SU-DHL-6 (cell line): ENCODE results near the gene ASIC3.

Experiments
- H2AFZ ChIP-seq: fragments of 200-600 bp; sonication (generic); 2 replicates; pipeline ENCODE4 v1.6.1; 2014; ENCODE audit warnings: low read depth, mild to moderate bottlenecking, moderate library complexity, mixed read lengths, antibody characterized with exemption, low read length; ENCODE audit not compliant: severe bottlenecking
- H3F3A ChIP-seq: fragments of 200-600 bp; shearing (Covaris generic); 2 replicates; pipeline ENCODE4 v1.6.0; 2016; ENCODE audit warnings: antibody characterized with exemption, mild to moderate bottlenecking; ENCODE audit not compliant: insufficient read depth
- H3K27ac ChIP-seq: fragments of 200-600 bp; sonication (generic); 2 replicates; pipeline ENCODE4 v1.5.1; 2016; ENCODE audit warnings: low read depth, mild to moderate bottlenecking, low read length, moderate library complexity, mixed read lengths
- H3K27me3 ChIP-seq: fragments of 200-600 bp; sonication (generic), shearing (Covaris generic); 2 replicates; pipeline ENCODE4 v1.6.0; 2014; ENCODE audit warnings: mild to moderate bottlenecking, low read length
- H3K36me3 ChIP-seq: fragments of 200-600 bp; sonication (generic); 2 replicates; pipeline ENCODE4 v1.6.1; 2014; ENCODE audit warnings: mild to moderate bottlenecking, low read length, mixed read lengths
- H3K4me2 ChIP-seq: fragments of 300-600, 200-600 bp; shearing (Covaris generic), sonication (generic); 2 replicates; pipeline ENCODE4 v1.6.0; 2014; ENCODE audit warnings: low read length, low read depth, mild to moderate bottlenecking; ENCODE audit not compliant: poor library complexity, severe bottlenecking
- H3K4me3 ChIP-seq: fragments of 200-600 bp; sonication (generic); 2 replicates; pipeline ENCODE4 v1.5.1; 2014; ENCODE audit warnings: antibody characterized with exemption, low read length, mild to moderate bottlenecking, mixed read lengths; ENCODE audit not compliant: insufficient read depth, poor library complexity, severe bottlenecking
- H3K79me2 ChIP-seq: fragments of 200-600 bp; sonication (generic); 2 replicates; pipeline ENCODE4 v1.6.1; 2014; ENCODE audit warnings: mild to moderate bottlenecking, low read length, moderate library complexity; ENCODE audit not compliant: insufficient read depth
- H3K9ac ChIP-seq: fragments of 200-600 bp; sonication (generic); 2 replicates; pipeline ENCODE4 v1.7.0; 2014; ENCODE audit warnings: mild to moderate bottlenecking, low read length
- H3K9me2 ChIP-seq: fragments of 200-600 bp; sonication (generic); replicated peaks from 2 replicates; pipeline ENCODE4 v1.6.1; 2014; ENCODE audit warnings: low read length; ENCODE audit not compliant: insufficient read depth
- H3K9me3 ChIP-seq: fragments of 200-600 bp; sonication (generic); 2 replicates; pipeline ENCODE4 v1.6.1; 2014; ENCODE audit warnings: low read length, mixed read lengths; ENCODE audit not compliant: insufficient read depth
- H4K20me1 ChIP-seq: fragments of 200-600 bp; sonication (generic); 2 replicates; pipeline ENCODE4 v1.6.1; 2014; ENCODE audit warnings: low read depth, mild to moderate bottlenecking, antibody characterized with exemption, low read length, moderate library complexity, mixed read lengths
- EZH2phosphoT487 ChIP-seq: fragments of 200-600 bp; sonication (generic), shearing (Covaris generic); conservative IDR thresholded peaks from 2 replicates; pipeline ENCODE4 v1.6.1; 2018; ENCODE audit warnings: mild to moderate bottlenecking, antibody characterized with exemption, low read length, moderate library complexity, mixed read lengths
- TF ChIP-seq, protein P1 (sequence below): fragments of 200-600 bp; sonication (generic); IDR thresholded peaks from one replicate; pipeline ENCODE4 v1.5.1; 2017; ENCODE audit warnings: antibody characterized with exemption, mild to moderate bottlenecking, low read length, moderate library complexity; ENCODE audit not compliant: insufficient read depth, poor library complexity, severe bottlenecking

ASIC3 gene

DNA sequence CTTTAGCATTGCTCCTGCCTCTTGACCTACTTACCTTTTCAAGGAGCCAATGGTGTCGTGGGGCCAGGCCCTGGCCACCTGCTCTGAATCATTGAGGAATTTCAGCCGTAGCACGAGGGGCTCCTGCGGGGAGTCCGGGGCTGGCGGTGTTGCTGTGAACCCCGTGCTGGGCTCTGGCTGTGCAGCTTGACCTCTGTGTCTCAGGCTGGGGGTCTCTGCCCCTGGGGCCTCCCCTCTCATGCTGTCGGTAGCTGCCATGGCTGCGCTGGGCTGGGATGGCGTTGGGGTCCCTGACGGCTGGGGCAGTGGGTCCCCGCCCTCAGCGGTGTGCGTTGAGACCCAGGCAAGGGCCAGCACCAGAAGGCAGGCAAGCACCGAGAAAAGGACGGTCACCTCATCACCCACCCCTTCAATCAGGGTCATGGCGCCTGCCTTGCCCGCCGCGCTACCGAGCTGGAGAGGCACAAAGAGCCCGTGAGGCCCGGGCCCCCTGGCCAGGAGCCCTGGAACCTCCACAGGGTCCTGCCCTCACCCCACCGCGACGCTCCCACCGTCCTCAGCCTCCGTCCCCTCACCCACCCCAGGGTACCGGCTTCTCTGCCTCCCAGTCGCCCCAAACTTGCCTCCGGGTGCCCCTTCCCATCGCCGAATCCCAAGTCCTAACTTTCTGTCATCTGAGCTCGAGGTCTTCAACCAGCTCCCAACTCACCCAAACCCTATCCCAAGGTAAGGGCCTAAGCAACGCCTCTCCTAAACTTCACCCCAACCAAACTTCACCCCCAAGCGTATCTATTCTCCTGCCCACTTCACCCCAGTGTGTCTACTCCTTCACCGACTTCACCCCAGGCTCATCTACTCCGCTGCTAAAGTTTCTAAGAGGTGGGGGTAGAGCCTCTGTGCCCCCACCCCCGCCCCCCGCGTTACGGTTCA lies 34.1 kb downstream of the ASIC3 start:
- Histone ChIP-seq H3K9ac (peak overlapping the region; percentile 82), H3K79me2 (peaks cover 29% of the 10 kb centered on the region)

GRCh38 chr7:151083071-151083823 lies 34.9 kb downstream of the ASIC3 start, which contains the start of gene TMUB1:
TSS of gene TMUB1 (minus strand) at chr7:151083493. CDS start at chr7:151082563, 930 bp downstream.
- peak within 1 kb of the TSS; percentile 70 for H3K27ac ChIP-seq
- H3K36me3 ChIP-seq = no peaks in the 10 kb centered on the region
- peak within 1 kb of the TSS; percentile 96 for H2AFZ ChIP-seq
- peak within 1 kb of the TSS; percentile 82 for H3K9ac ChIP-seq
- TF ChIP-seq, protein P1, sequence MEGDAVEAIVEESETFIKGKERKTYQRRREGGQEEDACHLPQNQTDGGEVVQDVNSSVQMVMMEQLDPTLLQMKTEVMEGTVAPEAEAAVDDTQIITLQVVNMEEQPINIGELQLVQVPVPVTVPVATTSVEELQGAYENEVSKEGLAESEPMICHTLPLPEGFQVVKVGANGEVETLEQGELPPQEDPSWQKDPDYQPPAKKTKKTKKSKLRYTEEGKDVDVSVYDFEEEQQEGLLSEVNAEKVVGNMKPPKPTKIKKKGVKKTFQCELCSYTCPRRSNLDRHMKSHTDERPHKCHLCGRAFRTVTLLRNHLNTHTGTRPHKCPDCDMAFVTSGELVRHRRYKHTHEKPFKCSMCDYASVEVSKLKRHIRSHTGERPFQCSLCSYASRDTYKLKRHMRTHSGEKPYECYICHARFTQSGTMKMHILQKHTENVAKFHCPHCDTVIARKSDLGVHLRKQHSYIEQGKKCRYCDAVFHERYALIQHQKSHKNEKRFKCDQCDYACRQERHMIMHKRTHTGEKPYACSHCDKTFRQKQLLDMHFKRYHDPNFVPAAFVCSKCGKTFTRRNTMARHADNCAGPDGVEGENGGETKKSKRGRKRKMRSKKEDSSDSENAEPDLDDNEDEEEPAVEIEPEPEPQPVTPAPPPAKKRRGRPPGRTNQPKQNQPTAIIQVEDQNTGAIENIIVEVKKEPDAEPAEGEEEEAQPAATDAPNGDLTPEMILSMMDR = no peak
- no peak for TF ChIP-seq EZH2phosphoT487
- peaks cover 8% of the 10 kb centered on the region; the same call in 1 of the 2 replicates for H3F3A ChIP-seq
- H3K4me2 ChIP-seq = peak within 1 kb of the TSS; percentile 69
- H3K9me3 ChIP-seq = no peaks in the 10 kb centered on the region
- H3K9me2 ChIP-seq = no peaks in the 10 kb centered on the region
- H3K79me2 ChIP-seq = peaks cover 29% of the 10 kb centered on the region
- H3K4me3 ChIP-seq = peak within 1 kb of the TSS; percentile 77
- H3K27me3 ChIP-seq = no peaks in the 10 kb centered on the region
- no peaks in the 10 kb centered on the region for H4K20me1 ChIP-seq

More for the DNA sequence above, 34.1 kb downstream of the ASIC3 start:
- peaks cover 14% of the 10 kb centered on the region; the same call in 1 of the 2 replicates for H3F3A ChIP-seq
- no peaks in the 10 kb centered on the region for H3K27me3 ChIP-seq
- TF ChIP-seq EZH2phosphoT487 = no peak
- TF ChIP-seq, protein P1 = no peak
- H4K20me1 ChIP-seq = no peaks in the 10 kb centered on the region
- peak overlapping the region; percentile 70 for H3K27ac ChIP-seq
- no peaks in the 10 kb centered on the region for H3K9me3 ChIP-seq
- peak overlapping the region; percentile 96 for H2AFZ ChIP-seq
- H3K4me2 ChIP-seq = peak overlapping the region; percentile 69
- peak overlapping the region; percentile 77 for H3K4me3 ChIP-seq
- H3K9me2 ChIP-seq = no peaks in the 10 kb centered on the region
- H3K36me3 ChIP-seq = no peaks in the 10 kb centered on the region

DNA sequence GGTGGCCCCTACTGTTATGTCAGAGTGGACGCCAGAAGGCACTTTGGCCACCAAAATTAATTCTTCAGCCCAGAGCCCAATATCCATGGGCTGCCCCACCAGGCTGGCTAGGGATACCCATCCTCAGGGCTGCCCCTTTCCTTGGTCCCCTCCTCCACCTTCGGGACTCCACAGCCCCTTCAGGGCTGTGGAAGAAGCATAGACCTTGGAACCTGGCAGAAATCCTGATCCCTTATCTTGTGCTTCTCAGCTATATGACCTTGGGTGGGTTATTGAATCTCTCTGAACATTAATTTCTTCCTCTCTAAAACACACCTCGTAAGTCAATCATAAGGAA lies 35.5 kb downstream of the ASIC3 start:
- Histone ChIP-seq H3K9me3 (no peaks in the 10 kb centered on the region), H3K27me3 (no peaks in the 10 kb centered on the region), H3K4me3 (peak overlapping the region; percentile 77), H3K9me2 (no peaks in the 10 kb centered on the region), H3K4me2 (peak overlapping the region; percentile 69), H4K20me1 (no peaks in the 10 kb centered on the region), H3F3A (0 out of 2 replicates have a peak, but pooled peaks cover 5% of the 10 kb centered on the region), H3K36me3 (no peaks in the 10 kb centered on the region), H2AFZ (peak overlapping the region; percentile 96), H3K9ac (peak overlapping the region; percentile 82), H3K27ac (no peak overlapping the region), H3K79me2 (peaks cover 29% of the 10 kb centered on the region)
- TF ChIP-seq, protein P1 = no peak
- no peak for TF ChIP-seq EZH2phosphoT487
